ENCODE results near the gene ARFGAP3.

- TF ChIP-seq EZH2 (IDR thresholded peaks at IDR 0.05; ENCODE audit: low read depth, unreplicated experiment) (no peak), CTCF (conservative IDR thresholded peaks at IDR 0.05; ENCODE audit: low read depth in 2 of 2) (no peak), ZNF114 (CRISPR knock-in tag; IDR thresholded peaks at IDR 0.05) (no peak), POLR2AphosphoS5 (IDR thresholded peaks at IDR 0.05; ENCODE audit: low read depth) (no peak), REST (IDR thresholded peaks at IDR 0.05; ENCODE audit: unreplicated experiment) (no peak), CREB1 (CRISPR knock-in tag; IDR thresholded peaks at IDR 0.05; ENCODE audit: low read depth) (no peak)
Observed at GRCh38 chr22:42805016-42805997, 51.8 kb downstream of the ARFGAP3 start.

Data from GM23338 (cell line).